NCI-H82 treated with DMSO at 0.1 percent for 48 hours (cell line): ENCODE results near the gene ZNF750.

Experiments used
- DNase-seq: peaks from one replicate; lab custom pipeline; 2025; ENCODE audit not compliant: unreplicated experiment; lab: John Stamatoyannopoulos, UW

Gene ZNF750

DNA sequence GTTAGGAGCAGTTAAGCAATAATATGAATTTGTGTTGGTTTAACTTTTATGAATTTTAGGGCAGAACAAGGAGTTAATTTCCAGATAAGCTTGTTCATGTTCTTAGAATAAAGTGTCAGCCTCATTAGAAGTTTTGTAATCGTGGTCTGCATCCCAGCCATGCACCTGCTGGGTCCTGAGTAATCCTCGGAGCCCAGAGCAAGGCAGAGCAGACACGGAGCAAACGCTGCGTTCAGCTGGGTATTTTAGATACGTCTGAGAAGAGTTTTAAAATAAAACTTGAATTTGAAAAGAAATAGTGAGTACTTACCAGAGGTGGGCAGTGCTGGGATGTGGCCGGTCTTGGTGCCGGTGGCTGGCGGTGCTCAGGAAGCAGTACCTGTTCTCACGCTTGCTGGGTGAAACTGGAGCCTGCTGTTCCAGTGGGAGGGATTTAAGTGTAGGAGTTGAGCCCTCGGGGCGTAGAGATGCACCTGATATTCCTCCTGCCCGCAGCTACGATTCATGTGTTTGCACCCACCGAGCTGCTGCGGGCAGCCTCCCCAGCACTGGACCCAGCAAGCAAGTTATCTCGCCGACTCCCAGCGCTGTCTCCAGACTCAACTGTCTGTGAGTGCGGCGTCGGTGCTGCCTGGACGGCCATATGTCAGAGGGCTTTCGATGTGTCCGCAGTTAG lies at the start of gene ZNF750:
TSS of gene ZNF750 (minus strand) at position 406 of the 676 bp plus-strand sequence. CDS start 7,568 bp downstream, outside the sequence.
- no peak for DNase-seq

DNA sequence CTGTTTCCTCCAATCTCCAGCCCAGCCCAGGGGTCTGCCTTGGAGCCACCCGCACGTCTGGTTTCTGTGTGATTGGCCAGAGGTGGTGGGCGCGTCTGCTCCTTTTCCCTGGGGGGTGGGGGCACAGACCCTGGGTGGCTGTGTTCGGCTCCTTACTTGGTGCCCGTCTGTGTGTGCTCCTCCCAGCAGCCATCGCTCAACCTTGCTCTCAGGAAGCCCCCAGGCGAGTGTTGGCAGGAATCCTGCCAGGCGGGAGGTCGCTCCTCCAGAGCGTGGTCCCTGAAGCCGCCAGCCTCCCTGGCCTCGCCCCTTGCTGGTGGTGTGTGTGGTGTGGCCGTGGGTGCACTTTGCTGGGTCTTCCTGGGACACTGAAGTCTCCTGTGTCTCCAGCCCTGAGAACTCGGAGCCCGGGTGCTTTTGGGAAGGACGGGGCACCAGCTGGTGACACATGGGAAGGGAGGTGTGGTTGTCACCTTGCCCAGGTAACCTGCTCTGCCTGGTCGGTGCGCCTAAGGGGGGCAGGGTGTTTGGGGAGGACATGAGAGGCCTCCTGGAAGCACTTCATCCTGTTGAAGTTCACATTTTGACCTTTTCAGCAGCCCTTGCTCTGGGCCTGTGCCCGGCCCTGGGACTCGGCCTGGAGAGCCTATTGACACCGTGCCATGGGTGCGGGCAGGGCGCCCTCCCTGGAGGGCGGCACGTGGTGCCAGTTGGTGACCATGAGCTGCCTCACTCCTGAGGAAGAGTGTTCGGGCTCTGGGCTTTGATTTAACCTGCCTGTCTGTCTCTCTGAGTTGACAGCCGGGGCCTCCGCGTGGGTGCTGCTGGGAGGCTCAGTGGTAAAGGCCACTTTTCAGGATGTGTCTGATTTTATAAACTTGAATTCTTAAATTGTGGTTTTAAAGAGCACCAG lies 49.0 kb upstream of the ZNF750 start:
- DNase-seq = no peak

DNA sequence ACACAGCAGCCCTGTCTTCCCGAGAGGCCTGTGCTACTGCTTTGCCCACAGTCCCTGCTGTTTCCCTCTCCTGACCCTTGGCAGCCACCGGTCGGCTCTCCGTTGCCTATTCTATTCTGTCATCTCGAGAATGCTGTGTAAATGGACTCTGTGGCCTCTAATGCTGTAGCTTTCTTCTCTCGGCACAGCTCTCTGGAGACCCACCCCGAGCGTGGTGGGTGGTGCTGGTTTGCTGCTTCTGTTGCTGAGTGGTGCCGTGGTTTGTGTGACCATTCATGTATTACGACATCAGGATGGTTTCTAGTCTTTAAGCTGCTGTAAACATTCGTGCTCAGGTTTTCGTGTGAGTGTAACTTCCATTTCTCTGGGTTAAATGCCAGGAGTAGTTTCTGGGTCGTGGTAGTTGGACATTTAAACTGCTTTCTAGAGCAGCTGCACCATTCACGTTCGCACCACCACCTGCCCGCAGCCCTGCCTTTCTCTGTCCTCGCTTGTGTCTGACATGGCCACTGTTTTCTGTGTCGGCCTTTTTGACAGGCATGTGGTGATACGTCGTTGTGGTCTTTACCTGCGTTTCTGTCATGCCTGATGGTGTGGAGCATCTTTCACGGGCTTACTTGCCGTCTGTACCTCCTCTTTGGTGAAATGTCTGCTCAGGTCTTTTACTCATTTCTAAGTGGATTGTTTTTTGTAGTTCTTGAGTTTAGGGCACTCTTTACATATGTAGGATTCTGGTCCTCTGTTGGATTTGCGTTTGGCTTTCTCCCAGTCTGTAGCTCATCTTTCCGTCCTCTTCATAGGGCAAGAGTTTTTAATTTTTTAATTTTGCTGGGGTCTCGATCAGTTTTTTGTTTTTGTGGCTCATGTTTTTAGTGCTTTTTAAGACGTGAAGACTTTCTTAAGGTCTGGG lies 47.7 kb upstream of the ZNF750 start:
- no peak for DNase-seq

DNA sequence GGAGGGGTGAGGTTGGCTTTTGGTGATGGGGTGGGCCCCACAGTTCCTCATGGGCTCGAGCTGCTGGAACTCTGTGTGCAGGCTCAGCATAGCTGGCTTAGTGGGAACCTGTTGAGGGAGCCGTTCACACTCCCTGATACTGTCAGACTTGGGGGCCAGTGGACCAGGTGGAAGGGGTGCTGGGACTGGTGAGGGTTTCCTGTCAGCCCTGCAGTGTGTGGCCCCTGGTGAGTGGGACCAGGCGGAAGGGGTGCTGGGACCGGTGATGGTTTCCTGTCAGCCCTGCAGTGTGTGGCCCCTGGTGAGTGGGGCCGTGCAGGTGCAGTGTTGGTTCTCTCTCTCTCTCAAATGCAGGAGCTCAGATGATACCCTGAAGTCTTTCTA lies 45.1 kb upstream of the ZNF750 start:
- no peak for DNase-seq

DNA sequence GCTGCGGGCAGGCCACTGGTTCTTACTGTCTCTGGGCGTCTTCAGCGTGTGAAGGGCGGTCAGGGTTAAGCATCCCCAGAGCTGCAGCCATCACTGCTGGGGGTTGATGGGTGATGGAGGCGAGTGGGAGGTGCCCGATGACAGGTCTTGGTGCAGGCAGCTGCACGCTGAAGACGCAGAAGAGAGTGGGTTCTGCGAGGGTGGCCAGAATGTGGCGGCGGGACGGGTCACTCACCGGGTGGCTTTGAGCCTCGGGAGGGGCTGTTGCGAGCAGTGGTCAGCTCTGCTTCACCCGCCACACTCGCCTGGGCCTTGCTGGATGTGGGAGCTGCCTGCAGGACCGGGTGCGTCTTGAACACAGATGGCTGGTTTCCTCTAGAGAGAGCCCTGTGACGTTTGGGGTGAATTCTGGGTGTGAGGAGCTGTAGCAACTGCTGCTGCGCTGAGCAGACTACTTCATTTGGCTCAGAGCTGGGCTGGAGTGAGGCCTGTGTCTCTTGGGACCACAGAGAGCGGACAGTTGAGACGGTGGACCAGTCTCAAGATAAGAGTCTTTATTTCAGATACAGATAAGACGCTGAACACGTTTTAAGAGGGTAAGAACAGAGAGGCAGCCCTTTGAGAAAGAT lies 44.6 kb upstream of the ZNF750 start:
- no peak for DNase-seq

DNA sequence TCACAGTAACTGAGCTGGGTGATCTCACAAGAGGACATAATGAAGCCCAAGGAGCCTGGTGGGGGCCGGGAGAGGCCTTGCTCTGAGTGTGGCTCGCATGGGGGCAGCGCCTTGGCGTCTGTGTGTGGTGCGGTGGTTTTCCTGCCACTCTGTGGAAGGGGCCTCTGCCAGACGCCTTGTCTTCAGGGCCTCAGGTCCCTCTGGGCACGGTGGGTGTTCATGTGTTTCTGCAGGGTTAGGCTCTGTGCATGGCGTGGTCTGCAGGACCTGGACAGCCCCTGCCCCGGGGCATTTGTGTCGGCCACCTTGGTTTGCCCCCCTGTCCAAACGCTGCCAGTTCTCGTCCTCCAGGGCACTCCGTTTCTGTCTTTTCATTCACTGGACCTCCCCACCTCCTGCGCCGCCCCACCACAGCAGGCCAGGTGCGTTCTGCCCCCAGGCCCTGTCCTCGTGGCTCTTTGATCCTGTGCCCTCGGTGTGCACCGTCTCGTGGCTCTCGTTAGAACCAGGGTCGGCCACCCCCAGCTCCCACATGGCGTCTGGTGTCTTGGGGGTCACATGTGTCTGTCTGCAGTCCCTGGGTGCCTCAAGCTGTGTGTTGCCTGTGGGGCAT lies 43.7 kb upstream of the ZNF750 start:
- no peak for DNase-seq

DNA sequence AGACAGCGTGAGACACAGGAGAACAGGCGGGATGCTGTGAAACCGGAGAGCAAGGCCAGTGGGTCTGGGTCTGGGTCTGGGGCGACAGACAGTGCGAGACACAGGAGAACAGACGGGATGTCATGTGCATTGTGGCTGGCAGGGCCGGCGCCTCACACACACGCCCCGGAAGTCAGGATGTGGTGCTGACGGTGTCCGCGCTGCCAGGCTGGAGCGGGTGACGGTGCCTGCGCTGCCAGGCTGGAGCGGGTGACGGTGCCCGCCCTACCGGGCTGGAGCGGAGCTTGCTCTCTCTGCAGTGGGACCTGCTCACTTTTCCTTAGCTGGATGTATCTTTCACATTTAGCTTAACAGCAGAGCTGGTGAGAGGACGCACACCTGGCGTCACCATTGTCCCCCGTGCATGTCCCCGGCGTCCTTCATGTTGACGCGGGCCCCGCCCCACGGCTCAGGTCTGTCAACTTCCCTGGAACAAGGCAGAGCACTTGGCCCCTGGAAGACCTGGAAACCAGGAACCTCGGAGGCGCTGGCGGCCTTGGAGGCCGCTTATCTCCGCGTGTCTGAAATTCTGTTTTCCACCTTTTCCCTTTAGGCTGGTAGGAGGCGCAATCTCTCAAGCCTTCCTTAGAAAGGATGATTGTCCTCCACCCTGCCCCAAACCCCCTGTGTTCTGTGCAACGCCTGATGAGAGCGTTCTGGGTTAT lies 43.0 kb upstream of the ZNF750 start:
- no peak for DNase-seq

DNA sequence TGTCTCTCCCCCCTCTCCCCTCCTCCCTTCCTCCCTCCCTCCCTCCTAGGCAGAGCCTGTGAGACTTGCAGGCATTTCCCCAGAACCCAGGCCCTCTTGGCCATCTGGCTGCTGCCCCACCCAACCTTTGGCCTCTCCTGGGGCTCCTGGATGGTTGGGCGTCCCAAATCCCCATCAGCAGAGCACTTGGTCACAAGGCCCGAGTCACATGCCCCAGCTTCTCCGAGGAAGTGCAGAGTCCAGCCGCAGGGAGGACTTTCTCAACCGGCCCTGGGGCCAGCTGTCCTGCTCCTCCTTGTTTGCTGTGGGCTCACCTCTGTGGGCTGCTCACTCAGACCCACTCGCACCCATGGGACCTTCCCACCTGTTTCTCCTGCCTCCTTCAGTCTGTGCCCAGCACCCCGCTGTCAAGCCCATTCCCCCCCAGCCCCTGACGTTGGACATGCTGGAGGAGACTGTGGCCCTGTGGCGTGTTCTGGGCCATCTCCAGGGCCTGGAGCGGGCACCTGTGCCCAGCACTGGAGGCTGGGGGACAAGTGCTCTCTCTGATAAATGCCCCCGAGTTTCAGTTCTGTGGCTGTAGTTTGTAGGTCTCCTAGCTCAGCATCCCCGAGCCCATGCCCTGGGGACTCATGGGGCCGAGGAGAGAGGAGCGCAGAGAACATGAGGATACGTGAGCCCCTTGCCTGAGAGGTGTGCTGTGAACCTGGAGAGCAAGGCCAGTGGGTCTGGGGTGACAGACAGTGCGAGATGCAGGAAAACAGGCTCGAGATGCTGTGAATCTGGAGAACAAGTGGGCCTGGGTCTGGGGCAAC lies 42.3 kb upstream of the ZNF750 start:
- DNase-seq = no peak

DNA sequence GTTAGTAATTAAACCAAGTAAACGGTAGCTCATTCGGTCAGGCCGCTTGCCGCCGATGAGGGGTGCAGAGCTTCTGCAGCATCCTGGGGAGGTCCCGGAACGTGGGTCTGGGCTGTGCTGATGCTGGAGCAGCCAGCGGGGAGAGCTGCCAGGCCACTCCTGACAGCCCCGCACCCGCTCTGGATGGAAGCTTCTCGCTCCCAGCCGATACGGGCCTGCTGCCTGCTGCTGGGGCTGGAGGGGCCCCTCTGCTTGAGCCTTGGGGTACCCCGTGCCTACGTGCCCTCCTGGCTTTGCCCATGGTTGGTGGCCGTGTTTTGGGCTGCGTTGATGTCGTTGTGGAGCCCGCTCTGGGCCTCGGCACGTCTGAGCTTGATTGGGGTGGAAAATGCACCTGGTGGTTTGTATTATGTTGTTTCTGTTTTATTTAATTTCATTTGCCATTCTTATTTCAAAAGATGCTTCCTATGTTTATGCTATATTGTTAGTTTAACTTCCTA lies 41.6 kb upstream of the ZNF750 start:
- DNase-seq = no peak

DNA sequence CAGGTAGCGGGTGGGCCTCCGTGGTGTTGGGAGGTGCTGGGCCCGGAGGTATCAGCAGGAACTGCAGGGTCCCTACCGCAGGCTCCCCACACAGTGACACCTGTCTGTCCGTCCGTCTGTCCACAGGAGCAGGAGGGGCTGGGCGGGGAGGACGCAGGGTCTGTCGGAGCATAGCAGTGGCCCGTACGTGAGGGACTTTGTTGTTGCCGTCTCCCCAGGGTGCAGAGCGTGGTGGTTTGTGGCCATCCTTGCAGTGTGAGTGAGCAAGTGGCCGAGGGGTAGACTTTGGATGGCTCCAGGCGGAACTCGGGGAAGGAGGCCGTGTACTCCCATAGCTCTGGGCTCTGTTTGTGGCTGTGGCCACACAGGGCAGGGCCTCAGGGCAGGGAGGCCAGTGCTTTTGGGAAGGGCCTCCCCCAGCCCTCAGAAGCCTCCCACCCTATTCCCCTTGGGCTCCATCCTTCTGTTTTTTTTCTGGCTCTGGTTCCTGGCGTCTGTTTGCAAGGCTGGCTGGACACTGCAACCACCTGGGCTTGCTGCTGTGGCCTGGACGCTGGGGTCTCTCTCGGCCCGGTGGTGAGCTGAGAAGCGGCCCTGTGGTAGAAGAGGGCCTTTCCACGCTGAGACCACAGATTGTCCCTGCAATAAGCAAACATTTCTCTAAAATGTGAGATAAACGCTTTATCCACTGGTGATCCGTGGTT lies 41.0 kb upstream of the ZNF750 start:
- DNase-seq = no peak

DNA sequence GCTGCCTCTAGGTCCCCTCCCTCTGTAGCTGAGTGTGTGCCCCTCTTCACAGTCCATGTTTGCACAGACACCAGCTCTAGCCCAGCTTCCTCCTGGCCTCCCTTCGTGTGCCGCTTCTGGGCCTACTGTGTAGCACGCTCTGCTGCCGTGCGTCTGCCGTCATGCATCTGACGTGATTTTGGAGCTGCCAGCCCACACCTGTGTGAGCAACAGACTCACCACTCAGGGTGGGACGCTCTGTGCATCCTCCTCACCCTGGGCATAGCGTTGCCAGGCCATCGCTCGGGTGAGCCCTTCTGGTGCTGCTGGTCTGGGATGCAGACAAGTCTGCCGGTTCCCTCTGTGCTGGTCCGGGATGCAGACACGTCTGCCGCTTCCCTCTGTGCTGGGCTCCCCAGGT lies 39.4 kb upstream of the ZNF750 start:
- DNase-seq = no peak

DNA sequence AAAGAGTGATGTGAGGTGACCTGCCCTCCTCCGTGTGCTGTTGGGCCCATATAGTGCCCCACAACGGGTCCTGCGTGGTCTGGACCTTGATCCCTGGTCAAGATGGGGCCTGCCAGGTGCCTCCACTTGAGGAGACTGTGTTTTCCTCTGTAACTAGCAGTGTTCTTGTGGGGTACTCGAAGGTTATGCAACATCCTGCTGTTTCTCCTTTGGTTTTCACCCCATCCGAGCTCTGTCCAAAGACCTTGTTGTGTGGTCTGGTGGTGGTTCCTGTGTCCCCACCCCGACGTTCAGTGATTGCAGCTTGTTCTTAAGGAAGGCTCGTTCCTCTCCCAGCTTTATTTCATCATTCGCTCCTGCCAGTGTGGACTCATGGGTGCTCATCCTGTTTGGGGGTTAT lies 38.7 kb upstream of the ZNF750 start:
- no peak for DNase-seq

DNA sequence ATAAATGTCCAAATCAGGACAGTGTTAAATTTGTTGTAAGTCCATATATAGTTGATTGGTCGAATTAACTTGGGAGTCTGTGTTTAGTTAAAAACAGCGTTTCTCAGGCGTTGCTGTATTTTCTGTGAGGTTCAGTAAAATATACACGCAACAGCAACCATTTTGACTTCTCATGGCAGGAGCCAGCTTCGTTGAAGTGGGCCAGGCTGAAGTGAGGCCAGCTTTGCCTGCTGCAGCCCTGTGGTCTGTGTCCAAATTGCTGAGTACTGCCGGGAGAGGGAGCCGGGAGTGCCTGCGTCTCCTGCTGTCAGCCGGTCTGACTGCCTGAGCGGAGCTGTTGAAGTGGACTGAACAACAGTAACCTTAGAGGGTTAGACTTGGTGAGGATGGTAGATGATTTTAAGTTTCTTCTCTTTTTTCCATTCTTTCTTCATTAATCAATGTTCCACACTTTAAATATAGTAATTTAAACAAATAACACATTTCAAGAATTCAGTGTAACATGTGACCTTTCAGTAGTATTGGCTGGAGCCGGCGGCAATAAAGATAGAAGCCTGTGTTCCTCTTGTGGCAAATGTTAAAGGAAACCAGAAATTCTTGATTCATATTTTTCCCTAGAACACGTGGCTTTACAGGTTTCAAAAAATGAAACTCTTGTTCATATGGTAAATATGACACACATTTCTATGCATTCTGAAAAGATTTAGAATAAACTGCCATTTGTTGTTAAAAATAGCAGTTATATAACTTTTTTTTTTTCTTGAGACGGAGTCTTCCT lies 37.0 kb upstream of the ZNF750 start:
- DNase-seq = no peak

DNA sequence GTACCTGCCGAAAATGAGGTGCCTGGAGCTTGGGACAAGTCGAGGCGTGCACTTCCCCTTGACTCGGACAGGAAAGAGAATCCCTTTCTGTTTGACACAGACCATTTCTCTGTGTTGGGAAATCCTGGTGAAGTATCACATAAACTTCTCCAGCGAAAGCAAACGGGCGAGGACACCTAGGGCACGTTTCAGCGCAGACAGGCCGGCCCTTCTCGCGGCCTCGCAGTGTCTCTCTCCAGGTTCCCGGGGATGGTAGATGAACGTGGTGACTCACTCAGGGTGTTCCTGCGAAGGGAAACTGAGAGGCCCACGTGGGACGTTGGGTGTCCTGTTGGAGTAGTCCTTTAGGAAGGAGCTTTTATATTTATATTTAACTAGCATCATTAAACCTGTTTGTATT lies 36.3 kb upstream of the ZNF750 start:
- no peak for DNase-seq

DNA sequence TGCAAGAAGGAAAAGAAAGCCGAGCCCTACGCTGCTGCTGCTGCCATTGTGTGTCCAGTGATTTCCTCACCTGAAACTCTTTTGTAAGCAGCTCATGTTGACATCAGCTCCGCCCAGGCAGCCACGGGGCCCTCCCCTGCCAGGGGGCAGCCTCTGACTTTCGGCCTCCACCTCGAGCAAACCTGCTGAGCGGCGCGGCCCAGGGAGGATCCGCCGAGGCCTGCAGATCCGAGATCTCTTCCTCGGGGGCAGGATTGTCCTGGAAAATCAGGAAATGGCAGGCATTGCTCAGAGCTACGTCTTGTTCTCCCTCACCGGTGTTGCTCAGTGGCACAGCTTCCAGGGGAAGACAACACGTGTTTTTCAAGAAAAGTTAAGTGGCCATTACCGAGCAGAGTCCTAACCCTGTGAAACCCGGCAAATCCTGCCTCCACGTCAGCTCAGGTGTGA lies 35.6 kb upstream of the ZNF750 start:
- DNase-seq = no peak

DNA sequence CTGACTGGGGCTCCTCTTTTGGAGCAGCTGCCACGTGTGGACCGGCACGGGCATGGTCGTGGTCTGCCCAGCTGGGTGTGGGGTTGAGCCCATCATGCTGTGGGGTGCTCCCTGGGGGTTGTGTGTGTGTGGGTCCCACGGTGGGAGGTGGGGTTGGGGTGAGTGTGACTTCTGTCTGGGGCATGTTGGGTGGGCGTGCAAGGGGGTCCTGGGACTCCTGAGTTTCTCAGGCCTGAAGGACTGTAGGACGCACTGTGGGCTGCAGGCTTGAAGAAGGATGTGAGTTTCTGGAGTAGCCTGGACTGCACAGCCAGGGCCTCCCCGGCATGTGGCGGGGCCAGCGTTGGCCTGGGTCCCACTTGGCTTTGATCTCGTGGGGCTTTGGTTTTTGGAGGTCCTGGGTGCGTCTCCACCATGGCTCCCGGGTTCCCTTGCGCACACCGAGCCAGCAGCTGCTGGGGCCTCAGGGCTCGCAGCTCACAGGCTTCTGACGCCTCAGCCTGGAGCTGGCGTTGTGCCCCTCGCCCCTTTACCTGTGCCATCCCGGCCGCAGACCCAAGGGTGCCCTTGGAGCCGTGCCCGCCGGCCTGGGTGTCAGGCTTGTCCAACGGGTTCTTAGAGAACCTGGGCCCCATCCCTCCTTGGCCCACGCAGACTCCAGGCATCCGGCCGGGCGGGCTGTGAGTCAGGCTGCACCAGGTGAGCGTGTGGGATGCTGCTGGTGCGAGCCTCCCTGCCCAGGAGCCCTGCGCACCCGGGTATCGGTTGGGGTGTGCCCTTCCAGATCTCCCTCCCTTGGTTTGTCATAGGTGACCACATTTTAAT lies 34.4 kb upstream of the ZNF750 start:
- no peak for DNase-seq

DNA sequence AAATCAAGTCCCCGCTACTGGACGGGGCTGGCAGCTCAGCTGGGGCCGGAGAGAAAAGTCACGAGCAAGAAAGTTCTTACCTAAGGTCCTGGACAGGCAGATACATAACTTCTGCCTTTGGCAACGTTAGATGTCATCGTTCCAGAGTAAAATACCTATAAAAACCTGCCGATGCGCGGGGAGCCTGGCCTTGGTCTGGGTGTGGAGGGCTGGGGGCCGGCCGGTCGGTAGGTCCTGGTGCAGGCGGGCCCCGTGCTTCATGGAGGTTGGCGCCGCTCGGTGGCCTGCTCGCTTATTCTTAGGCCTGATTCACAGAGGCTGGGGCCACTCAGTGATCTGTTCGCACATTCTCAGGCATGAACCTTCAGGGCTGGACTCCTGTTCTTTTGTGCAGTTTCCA lies 33.7 kb upstream of the ZNF750 start:
- no peak for DNase-seq
